Upper lobe of right lung (tissue), 1 donor: ENCODE measurements around the gene CENPB. TPM values are rescaled to one million over a fixed set of nuclear protein-coding genes. Genes with fewer than 3 reads are reported as not detected.
A peak's percentile ranks its signal among the peaks of the same experiment; 100 is the strongest.

Experiments
- ATAC-seq: fragments of 200-7000 bp; cut with Tn5 transposase; one replicate; pipeline ENCODE4 v1.9.1; 2020; ENCODE audit warnings: mild to moderate bottlenecking, moderate library complexity
- DNase-seq: peaks from one replicate; pipeline ENCODE4 v3.0.0-alpha.2; 2020
- H3K27ac ChIP-seq: fragments of 200-600 bp; one replicate; pipeline ENCODE4 v1.8.0; 2022
- H3K27me3 ChIP-seq: fragments of 200-600 bp; one replicate; pipeline ENCODE4 v1.8.0; 2022; ENCODE audit warnings: mild to moderate bottlenecking
- H3K36me3 ChIP-seq: fragments of 200-600 bp; one replicate; pipeline ENCODE4 v1.8.0; 2022
- H3K4me1 ChIP-seq: fragments of 200-600 bp; one replicate; pipeline ENCODE4 v1.8.0; 2022
- H3K4me3 ChIP-seq: fragments of 200-600 bp; one replicate; pipeline ENCODE4 v1.8.0; 2022; ENCODE audit warnings: mild to moderate bottlenecking
- H3K9me3 ChIP-seq: fragments of 200-600 bp; one replicate; pipeline ENCODE4 v1.8.0; 2022
- CTCF ChIP-seq: fragments of 200-600 bp; IDR thresholded peaks from one replicate; pipeline ENCODE4 v1.8.0; 2022; ENCODE audit warnings: antibody characterized with exemption
- intact Hi-C: fragments of 100-400 bp; cut with DNase I; formaldehyde crosslinking; loops from one replicate; pipeline ENCODE4 v1.11.0; 2022
- total RNA-seq: library from RNA; stranded (reverse); fragmentation: NEBNext Ultra II Directional; extraction: Animal tissue kit (Norgen Biotek cat#: 25700); gene quantifications from one replicate; pipeline ENCODE4 v1.2.1, GENCODE V29; 2021
- donor health status: DM: no; HTN: yes; CAD: no; lungs with severe emphysema.

The CENPB gene
- total RNA-seq, 1 donor from 2014 or later = 94.6 TPM

DNA sequence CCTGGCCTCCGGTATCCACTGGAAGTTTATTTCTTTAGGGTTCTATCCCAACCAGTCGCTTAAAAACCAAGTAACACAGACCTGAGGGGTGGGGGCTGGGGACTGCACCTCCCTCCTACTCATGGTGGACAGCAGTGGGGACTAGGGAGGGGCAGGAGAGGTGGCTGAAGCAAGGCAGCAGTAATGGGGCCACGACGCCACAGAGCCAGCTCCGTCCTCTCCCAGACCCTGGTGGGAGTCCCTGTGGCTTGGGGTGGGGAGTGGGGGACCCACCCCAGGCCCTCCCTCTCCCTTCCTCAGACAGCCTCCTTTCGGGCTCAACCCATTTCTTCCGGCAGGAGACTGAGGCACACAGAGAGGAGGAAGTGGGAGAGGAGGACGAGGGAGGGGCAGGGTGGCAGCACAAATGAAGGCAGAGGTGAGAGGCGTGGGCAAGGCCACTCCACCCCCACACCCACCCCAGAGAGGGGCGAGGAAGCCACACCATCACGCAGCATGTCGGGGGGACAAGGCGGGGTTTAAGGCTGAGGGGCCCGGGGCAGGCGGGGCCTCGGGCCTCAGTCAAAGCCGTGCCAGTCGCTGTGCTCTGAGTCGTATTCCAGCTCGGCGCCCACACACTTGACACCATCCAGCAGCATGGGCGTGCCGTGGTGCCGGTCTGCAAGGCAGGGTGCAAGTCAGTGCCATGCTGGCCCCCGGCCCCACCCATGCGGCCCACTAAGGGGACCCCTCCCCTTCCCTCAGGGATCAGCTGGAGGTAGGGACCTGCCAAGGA lies 32.9 kb downstream of the CENPB start:
- Histone ChIP-seq H3K4me3 (no peak overlapping the region), H3K4me1 (peaks cover 12% of the 10 kb centered on the region), H3K36me3 (peaks cover 4% of the 10 kb centered on the region), H3K9me3 (no peaks in the 10 kb centered on the region), H3K27ac (no peak overlapping the region), H3K27me3 (peaks cover 13% of the 10 kb centered on the region)
- TF ChIP-seq CTCF = no peak
- no peak for DNase-seq
- intact Hi-C loops = no loop called here
- ATAC-seq = peak; percentile 4

DNA sequence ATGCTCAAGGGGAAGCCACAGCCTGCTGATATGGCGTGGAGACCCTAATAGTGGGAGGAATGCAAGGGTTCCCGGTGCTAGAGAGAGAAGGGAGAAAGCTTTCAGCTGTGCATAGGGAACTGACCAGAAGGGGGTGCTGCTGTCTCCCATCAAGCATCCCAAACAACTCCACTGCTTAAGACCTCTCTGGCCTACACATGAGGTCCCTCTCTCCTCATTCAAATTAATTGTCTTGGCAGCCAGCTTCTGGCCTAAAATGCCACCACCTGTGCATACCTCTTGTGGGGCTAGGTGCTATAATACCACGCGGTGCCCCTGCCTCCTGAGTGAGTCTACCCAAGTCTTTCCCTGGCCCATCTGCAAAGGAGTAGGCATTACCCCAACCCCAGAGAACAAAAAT lies 33.4 kb downstream of the CENPB start:
- peaks cover 1% of the 10 kb centered on the region for H3K36me3 ChIP-seq
- H3K27me3 ChIP-seq = peaks cover 13% of the 10 kb centered on the region
- DNase-seq (no peak), ATAC-seq (peak; percentile 75)
- no peak overlapping the region for H3K4me3 ChIP-seq
- no peaks in the 10 kb centered on the region for H3K9me3 ChIP-seq
- H3K27ac ChIP-seq = no peak overlapping the region
- peak; percentile 79 for TF ChIP-seq CTCF
- intact Hi-C loops = no loop called here
- H3K4me1 ChIP-seq = peaks cover 12% of the 10 kb centered on the region

DNA sequence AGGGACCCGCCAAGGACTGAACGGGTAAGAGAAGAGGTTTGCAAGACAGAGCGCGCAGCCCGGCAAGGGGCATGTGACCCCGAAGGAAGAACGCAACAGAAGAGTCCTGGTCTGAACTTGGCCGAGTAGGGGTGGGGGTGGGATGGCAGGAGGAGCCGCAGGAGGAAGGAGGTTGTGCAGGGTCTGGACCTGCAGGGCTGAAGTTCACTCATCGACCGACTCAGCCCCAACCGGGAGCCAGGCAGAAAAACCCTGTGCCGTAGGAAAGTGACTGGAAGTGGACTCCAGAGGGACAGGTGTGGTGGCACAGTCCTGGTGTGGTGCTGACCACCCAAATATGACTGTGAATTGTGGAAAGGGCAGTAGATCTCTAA lies 34.2 kb downstream of the CENPB start:
- Histone ChIP-seq H3K36me3 (no peaks in the 10 kb centered on the region), H3K27ac (no peak overlapping the region), H3K4me3 (peak overlapping the region; percentile 40), H3K9me3 (no peaks in the 10 kb centered on the region), H3K4me1 (peaks cover 7% of the 10 kb centered on the region), H3K27me3 (peaks cover 13% of the 10 kb centered on the region)
- intact Hi-C loops = no loop called here
- no peak for TF ChIP-seq CTCF
- ATAC-seq = no peak
- no peak for DNase-seq

DNA sequence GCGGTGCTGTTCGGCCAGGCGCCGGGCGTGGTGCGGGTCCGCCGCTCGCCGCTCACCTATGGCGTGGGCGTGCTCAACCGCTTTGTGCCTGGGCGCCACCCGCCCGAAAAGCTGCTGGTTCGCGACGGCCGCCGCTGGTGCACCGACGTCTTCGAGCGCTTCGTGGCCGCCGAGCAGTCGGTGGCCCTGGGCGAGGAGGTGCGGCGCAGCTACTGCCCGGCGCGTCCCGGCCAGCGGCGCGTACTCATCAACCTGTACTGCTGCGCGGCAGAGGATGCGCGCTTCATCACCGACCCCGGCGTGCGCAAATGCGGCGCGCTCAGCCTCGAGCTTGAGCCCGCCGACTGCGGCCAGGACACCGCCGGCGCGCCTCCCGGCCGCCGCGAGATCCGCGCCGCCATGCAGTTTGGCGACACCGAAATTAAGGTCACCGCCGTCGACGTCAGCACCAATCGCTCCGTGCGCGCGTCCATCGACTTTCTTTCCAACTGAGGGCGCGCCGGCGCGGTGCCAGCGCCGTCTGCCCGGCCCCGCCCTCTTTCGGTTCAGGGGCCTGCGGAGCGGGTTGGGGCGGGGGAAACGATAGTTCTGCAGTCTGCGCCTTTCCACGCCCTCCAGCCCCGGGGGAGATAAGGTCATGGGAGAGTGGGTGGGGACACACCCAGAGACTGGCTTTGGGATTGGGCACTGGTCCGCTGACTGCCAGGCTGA lies 34.7 kb downstream of the CENPB start:
- peaks cover 13% of the 10 kb centered on the region for H3K27me3 ChIP-seq
- H3K4me1 ChIP-seq = peaks cover 2% of the 10 kb centered on the region
- intact Hi-C loops = no loop called here
- ATAC-seq (peak; percentile 71), DNase-seq (peak; percentile 84)
- H3K36me3 ChIP-seq = no peaks in the 10 kb centered on the region
- peak overlapping the region; percentile 40 for H3K4me3 ChIP-seq
- no peak overlapping the region for H3K27ac ChIP-seq
- no peak for TF ChIP-seq CTCF
- H3K9me3 ChIP-seq = no peaks in the 10 kb centered on the region

DNA sequence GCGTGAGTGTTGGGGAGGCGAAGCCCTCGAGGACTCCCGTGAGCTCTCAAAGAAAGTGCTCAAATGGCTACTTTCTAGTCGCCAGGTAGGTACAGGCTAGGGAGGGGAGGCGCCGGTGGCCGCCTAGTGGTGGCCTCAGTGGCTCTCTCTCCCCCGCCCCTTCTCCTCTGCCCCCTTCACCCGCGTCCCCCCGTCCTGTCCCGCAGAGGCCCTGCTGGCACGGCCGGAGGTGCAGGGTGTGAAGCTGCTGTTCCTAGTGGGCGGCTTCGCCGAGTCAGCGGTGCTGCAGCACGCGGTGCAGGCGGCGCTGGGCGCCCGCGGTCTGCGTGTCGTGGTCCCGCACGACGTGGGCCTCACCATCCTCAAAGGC lies 35.2 kb downstream of the CENPB start:
- H3K9me3 ChIP-seq = no peaks in the 10 kb centered on the region
- no peak overlapping the region for H3K27ac ChIP-seq
- DNase-seq = no peak
- no peak for ATAC-seq
- no peaks in the 10 kb centered on the region for H3K36me3 ChIP-seq
- H3K27me3 ChIP-seq = peaks cover 13% of the 10 kb centered on the region
- no peaks in the 10 kb centered on the region for H3K4me1 ChIP-seq
- peak overlapping the region; percentile 40 for H3K4me3 ChIP-seq
- intact Hi-C loops = no loop called here
- no peak for TF ChIP-seq CTCF
